Neuronal stem cell (in vitro differentiated cells): ENCODE results near the gene TAF1A.

Experiments
- DNase-seq: peaks from one replicate; pipeline ENCODE4 v3.0.0-alpha.2; 2013; ENCODE audit warnings: low spot score
- H2AFZ ChIP-seq: one replicate; pipeline ENCODE4 v1.6.1; 2013; ENCODE audit warnings: mild to moderate bottlenecking, low read length, inconsistent platforms
- H2AK5ac ChIP-seq: 2 replicates; pipeline ENCODE4 v1.6.1; 2013; ENCODE audit warnings: low read depth, mild to moderate bottlenecking, inconsistent platforms, low read length, moderate library complexity, mixed read lengths
- H2BK120ac ChIP-seq: 2 replicates; pipeline ENCODE4 v1.6.1; 2013; ENCODE audit warnings: low read depth, mild to moderate bottlenecking, inconsistent platforms, low read length, moderate library complexity, mixed read lengths
- H2BK12ac ChIP-seq: one replicate; pipeline ENCODE4 v1.6.1; 2013; ENCODE audit warnings: low read length, inconsistent platforms
- H2BK15ac ChIP-seq: 2 replicates; pipeline ENCODE4 v1.6.1; 2013; ENCODE audit warnings: mild to moderate bottlenecking, low read length, inconsistent platforms, mixed read lengths
- H2BK5ac ChIP-seq: one replicate; pipeline ENCODE4 v1.6.1; 2013; ENCODE audit warnings: inconsistent platforms, mild to moderate bottlenecking, low read length, moderate library complexity
- H3K14ac ChIP-seq: one replicate; pipeline ENCODE4 v1.6.1; 2013; ENCODE audit warnings: low read length, inconsistent platforms
- H3K18ac ChIP-seq: 2 replicates; pipeline ENCODE4 v1.6.1; 2013; ENCODE audit warnings: low read length, inconsistent platforms
- H3K23ac ChIP-seq: 2 replicates; pipeline ENCODE4 v1.6.1; 2013; ENCODE audit warnings: low read depth, mild to moderate bottlenecking, mixed read lengths, low read length, inconsistent platforms; ENCODE audit not compliant: poor library complexity
- H3K27ac ChIP-seq: replicated peaks from 3 replicates; pipeline ENCODE4 v1.5.1; 2013; ENCODE audit warnings: low read length, inconsistent platforms
- H3K27me3 ChIP-seq, 3 experiments: 2 replicates each; pipeline ENCODE4 v1.6.1; 2013; ENCODE audit warnings: low read length in 3 of 3, mild to moderate bottlenecking in 2 of 3, inconsistent platforms in 1 of 3, low read depth in 1 of 3, mixed read lengths in 1 of 3, moderate library complexity in 1 of 3; ENCODE audit not compliant: control insufficient read depth in 3 of 3, insufficient read depth in 3 of 3
- H3K36me3 ChIP-seq, 2 donors: replicated peaks in 1 of 2; 2 replicates each; pipeline ENCODE4 v1.6.1; 2013; ENCODE audit warnings: low read length in 2 of 2; ENCODE audit not compliant: control insufficient read depth in 2 of 2, insufficient read depth in 2 of 2
- H3K4ac ChIP-seq: 2 replicates; pipeline ENCODE4 v1.6.1; 2013; ENCODE audit warnings: inconsistent platforms, mild to moderate bottlenecking, low read length, moderate library complexity
- H3K4me1 ChIP-seq, 2 donors: 1 replicate in 1 of 2; 2 replicates in 1 of 2; pipeline ENCODE4 v1.6.1; 2013; ENCODE audit warnings: low read length in 2 of 2, low read depth in 1 of 2; ENCODE audit not compliant: control insufficient read depth in 2 of 2, insufficient read depth in 1 of 2
- H3K4me2 ChIP-seq: one replicate; pipeline ENCODE4 v1.6.1; 2013; ENCODE audit warnings: mild to moderate bottlenecking, low read length, inconsistent platforms; ENCODE audit not compliant: insufficient read depth, poor library complexity, severe bottlenecking
- H3K4me3 ChIP-seq, 2 donors: 2 replicates each; pipeline ENCODE4 v1.5.1; 2013; ENCODE audit warnings: low read length in 2 of 2, mild to moderate bottlenecking in 2 of 2, inconsistent platforms in 1 of 2, moderate library complexity in 1 of 2
- H3K79me1 ChIP-seq: one replicate; pipeline ENCODE4 v1.6.1; 2013; ENCODE audit warnings: low read depth, mild to moderate bottlenecking, inconsistent platforms, low read length, moderate library complexity
- H3K9ac ChIP-seq: one replicate; pipeline ENCODE4 v1.6.1; 2013; ENCODE audit warnings: mild to moderate bottlenecking, low read depth, low read length, inconsistent platforms; ENCODE audit not compliant: poor library complexity
- H3K9me3 ChIP-seq, 2 donors: replicated peaks in 1 of 2; 2 replicates each; pipeline versions ENCODE3 to v1.6.1; 2013; ENCODE audit warnings: low read length in 2 of 2, mild to moderate bottlenecking in 2 of 2, inconsistent platforms in 1 of 2, low read depth in 1 of 2, mixed read lengths in 1 of 2, moderate library complexity in 1 of 2; ENCODE audit not compliant: control insufficient read depth in 2 of 2, insufficient read depth in 1 of 2
- H4K8ac ChIP-seq: one replicate; pipeline ENCODE4 v1.6.1; 2013; ENCODE audit warnings: low read depth, mild to moderate bottlenecking, inconsistent platforms, low read length, moderate library complexity
- H4K91ac ChIP-seq: one replicate; pipeline ENCODE4 v1.6.1; 2013; ENCODE audit warnings: low read length, low read depth, mild to moderate bottlenecking, inconsistent platforms; ENCODE audit not compliant: poor library complexity
- WGBS, 2 donors: extraction: QIAGEN DNeasy Blood & Tissue Kit; methylation state at CpG; one replicate each; pipeline ENCODE4 v1.1.7; 2013; ENCODE audit warnings: missing lambda C conversion rate in 2 of 2, mixed read lengths in 1 of 2; ENCODE audit not compliant: insufficient read length in 2 of 2, insufficient replicate concordance in 1 of 2; ENCODE audit errors: extremely low coverage in 2 of 2; 5-methylcytosine and 5-hydroxymethylcytosine counted together

The TAF1A gene

GRCh38 chr1:222623458-222623857 is 33.7 kb upstream of the TAF1A start:
- Histone ChIP-seq H3K18ac (no peak overlapping the region), H3K79me1 (peaks cover 4% of the 10 kb centered on the region), H2BK5ac (no peak overlapping the region), H3K4me1 (peaks cover 0 to 6% of the 10 kb centered on the region in 2 donors), H3K9ac (no peak overlapping the region), H3K27me3 (no peaks in the 10 kb centered on the region), H3K9me3 (no peaks in the 10 kb centered on the region), H2BK120ac (no peak overlapping the region), H3K4me3 (no peak overlapping the region), H3K23ac (no peak overlapping the region), H4K91ac (no peak overlapping the region), H3K14ac (no peak overlapping the region), H2BK15ac (no peak overlapping the region), H3K27ac (no peak overlapping the region), H3K36me3 (peaks cover 12 to 70% of the 10 kb centered on the region in 2 donors), H3K4me2 (no peak overlapping the region), H2BK12ac (no peak overlapping the region), H4K8ac (no peak overlapping the region), H2AK5ac (no peak overlapping the region), H2AFZ (no peak overlapping the region), H3K4ac (no peak overlapping the region)
- DNase-seq = no peak

GRCh38 chr1:222622765-222623164 is 33.0 kb upstream of the TAF1A start:
- H3K14ac ChIP-seq = no peak overlapping the region

GRCh38 chr1:222620566-222620965 is 30.8 kb upstream of the TAF1A start:
- Histone ChIP-seq H3K23ac (no peak overlapping the region), H3K9me3 (no peaks in the 10 kb centered on the region), H3K4me3 (no peak overlapping the region), H2AFZ (no peak overlapping the region), H3K36me3 (peaks cover 6 to 42% of the 10 kb centered on the region in 2 donors), H3K27me3 (peaks cover 0 to 12% (median 0%) of the 10 kb centered on the region in 3 experiments), H2AK5ac (no peak overlapping the region), H4K8ac (no peak overlapping the region), H2BK5ac (no peak overlapping the region), H4K91ac (no peak overlapping the region), H2BK120ac (no peak overlapping the region), H3K4me1 (peaks cover 3 to 8% of the 10 kb centered on the region in 2 donors), H3K4ac (no peak overlapping the region), H2BK12ac (no peak overlapping the region), H2BK15ac (no peak overlapping the region), H3K4me2 (no peak overlapping the region), H3K79me1 (peaks cover 6% of the 10 kb centered on the region), H3K18ac (no peak overlapping the region), H3K9ac (no peak overlapping the region), H3K27ac (no peak overlapping the region), H3K14ac (no peak overlapping the region)
- no CpG with 5 or more reads among the region's 2 CpGs for WGBS, 2 donors
- DNase-seq = no peak

More at GRCh38 chr1:222622765-222623164, 33.0 kb upstream of the TAF1A start:
- no peak overlapping the region for H3K4me3 ChIP-seq
- H3K27ac ChIP-seq = no peak overlapping the region
- no peak overlapping the region for H2AK5ac ChIP-seq
- no peak overlapping the region for H2AFZ ChIP-seq
- DNase-seq = no peak
- no peak overlapping the region for H3K18ac ChIP-seq
- no peak overlapping the region for H3K4ac ChIP-seq
- H3K79me1 ChIP-seq = peaks cover 6% of the 10 kb centered on the region
- no CpG with 5 or more reads among the region's 5 CpGs for WGBS, 2 donors
- H2BK12ac ChIP-seq = no peak overlapping the region
- no peak overlapping the region for H3K4me2 ChIP-seq
- H4K91ac ChIP-seq = no peak overlapping the region
- H3K9me3 ChIP-seq = no peaks in the 10 kb centered on the region
- no peak overlapping the region for H2BK5ac ChIP-seq
- H3K23ac ChIP-seq = no peak overlapping the region
- no peak overlapping the region for H2BK120ac ChIP-seq
- H3K36me3 ChIP-seq = peaks cover 12 to 63% of the 10 kb centered on the region in 2 donors
- no peak overlapping the region for H2BK15ac ChIP-seq
- no peaks in the 10 kb centered on the region for H3K27me3 ChIP-seq
- peaks cover 0 to 6% of the 10 kb centered on the region in 2 donors for H3K4me1 ChIP-seq
- H4K8ac ChIP-seq = no peak overlapping the region
- H3K9ac ChIP-seq = no peak overlapping the region

- H3K23ac ChIP-seq = no peak overlapping the region
- H4K91ac ChIP-seq = no peak overlapping the region
- peaks cover 6% of the 10 kb centered on the region for H3K79me1 ChIP-seq
- peaks cover 6 to 27% of the 10 kb centered on the region in 2 donors for H3K36me3 ChIP-seq
- no peak overlapping the region for H2BK12ac ChIP-seq
- no peaks in the 10 kb centered on the region for H3K9me3 ChIP-seq
- H3K27me3 ChIP-seq = peaks cover 0 to 15% (median 0%) of the 10 kb centered on the region in 3 experiments
- H3K14ac ChIP-seq = peak overlapping the region; percentile 31
- H2AFZ ChIP-seq = peak overlapping the region; percentile 94
- no CpG with 5 or more reads among the region's 20 CpGs for WGBS, 2 donors
- H2BK120ac ChIP-seq = no peak overlapping the region
- H2AK5ac ChIP-seq = no peak overlapping the region
- H3K4me3 ChIP-seq = peak overlapping the region; percentile 81 to 99
- peak overlapping the region; percentile 96 for H3K9ac ChIP-seq
- peak overlapping the region; percentile 88 for H3K4me2 ChIP-seq
- H2BK15ac ChIP-seq = no peak overlapping the region
- peak; percentile 14 for DNase-seq
- H4K8ac ChIP-seq = no peak overlapping the region
- no peak overlapping the region for H2BK5ac ChIP-seq
- no peak overlapping the region for H3K27ac ChIP-seq
- H3K4ac ChIP-seq = no peak overlapping the region
- H3K18ac ChIP-seq = peak overlapping the region; percentile 59
- peaks cover 3 to 8% of the 10 kb centered on the region in 2 donors for H3K4me1 ChIP-seq
Observed at GRCh38 chr1:222618880-222619596, 29.3 kb upstream of the TAF1A start.
